HG03196 (cell line): Measurements from ENCODE around the gene PTPN11.

Source experiments
- ATAC-seq: cut with Tn5 transposase; IDR thresholded peaks from one replicate; pipeline ENCODE4 v1.9.1; 2021; ENCODE audit not compliant: unreplicated experiment

PTPN11 gene

DNA sequence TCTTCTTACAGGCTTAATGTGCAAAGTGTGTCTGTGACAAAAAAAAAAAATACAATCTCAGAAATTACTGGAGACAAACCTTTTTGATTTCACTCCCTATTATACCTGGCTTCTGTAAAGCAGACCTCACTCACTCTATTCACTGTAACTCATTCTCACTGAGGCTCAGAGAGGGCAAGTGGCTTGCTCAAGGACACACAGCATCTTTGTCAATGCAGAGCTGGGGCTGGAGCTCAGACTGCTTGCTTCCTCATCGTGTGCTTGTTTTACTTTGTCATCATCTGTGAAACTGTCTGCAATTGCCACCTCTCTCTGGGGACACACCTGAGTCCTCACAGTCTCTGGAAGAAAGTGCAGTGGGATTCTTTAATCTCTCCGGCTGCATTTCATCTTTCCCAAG is 120.0 kb downstream of the PTPN11 start:
- ATAC-seq, result no peak

DNA sequence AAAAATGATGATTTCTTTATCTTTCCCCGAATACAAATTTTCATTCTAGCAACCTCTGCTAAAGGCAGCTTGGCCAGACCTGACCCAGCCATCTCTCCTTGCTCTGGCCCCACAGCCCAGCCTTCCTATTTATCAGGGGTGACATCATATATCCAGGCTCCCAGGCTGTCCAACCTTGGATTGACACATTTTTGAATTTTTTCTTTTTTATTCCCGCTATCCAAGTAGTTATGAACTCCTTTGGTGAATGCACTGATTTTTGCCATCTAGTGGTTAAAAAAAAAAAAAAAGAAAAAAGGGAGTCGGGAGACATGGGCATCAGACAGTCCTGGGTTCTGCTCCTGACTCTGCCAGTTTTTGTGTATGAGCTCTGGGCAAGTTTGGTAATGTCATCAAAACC is 120.5 kb downstream of the PTPN11 start:
- ATAC-seq, result no peak

- no peak for ATAC-seq
Measured at GRCh38 chr12:112540021-112540420, 121.3 kb downstream of the PTPN11 start.

- ATAC-seq, result no peak
Measured at GRCh38 chr12:112543751-112544150, 125.0 kb downstream of the PTPN11 start.

- ATAC-seq, result no peak
Measured at GRCh38 chr12:112546339-112546738, 127.6 kb downstream of the PTPN11 start.

DNA sequence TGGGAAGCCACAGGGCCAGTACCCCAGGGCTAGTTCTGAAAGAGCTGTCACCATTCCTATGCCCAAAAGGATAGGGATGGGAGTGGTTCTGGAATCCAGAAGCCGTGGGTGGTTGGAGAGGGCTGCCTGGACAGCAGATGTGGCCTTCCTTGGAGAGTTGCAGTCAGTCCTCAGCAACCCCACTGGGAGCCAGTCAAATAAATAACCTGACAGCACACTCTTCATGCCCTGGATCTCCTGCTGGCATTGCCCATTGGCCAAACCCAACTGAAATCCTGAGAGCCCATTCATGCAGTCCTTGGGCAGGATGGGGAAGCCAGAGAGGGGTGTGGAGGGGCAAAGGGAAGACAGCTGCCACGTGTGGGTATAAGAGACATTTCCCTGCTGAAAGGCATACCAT is 128.2 kb downstream of the PTPN11 start:
- no peak for ATAC-seq

GRCh38 chr12:112549031-112549430 is 130.3 kb downstream of the PTPN11 start:
- ATAC-seq, result no peak

GRCh38 chr12:112551681-112552080 is 132.9 kb downstream of the PTPN11 start:
- no peak for ATAC-seq

DNA sequence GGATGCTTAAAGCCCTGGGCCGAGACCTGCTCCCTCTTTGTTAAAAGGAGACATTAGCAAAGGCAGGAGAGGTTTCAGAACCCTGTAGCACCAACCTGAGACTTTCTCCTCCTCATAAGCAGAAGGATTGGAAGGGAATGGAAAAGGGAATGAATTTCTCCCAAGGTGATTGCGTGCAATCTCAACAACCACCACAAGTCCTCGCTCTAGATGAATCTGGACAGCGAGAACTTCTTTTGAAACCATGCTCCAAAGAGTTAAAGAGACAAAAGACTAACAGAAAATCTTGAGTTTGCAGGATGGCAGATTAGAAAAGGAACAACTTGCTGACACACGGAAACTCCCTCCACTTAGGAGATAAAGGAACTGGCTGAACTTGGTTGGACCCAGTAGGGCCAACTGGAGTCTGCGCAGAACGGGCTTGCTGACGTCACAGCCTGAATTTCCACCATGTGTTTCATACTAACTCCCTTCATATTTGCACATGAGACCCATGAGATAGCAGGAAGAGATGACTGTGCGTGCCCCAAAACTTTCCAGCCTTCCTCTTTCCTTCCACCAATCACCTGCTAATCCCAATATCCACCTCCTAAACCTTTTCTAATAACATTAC is 137.0 kb downstream of the PTPN11 start:
- no peak for ATAC-seq

- no peak for ATAC-seq
Measured at GRCh38 chr12:112557951-112558630, 139.3 kb downstream of the PTPN11 start.
